NCI-H2029 (cell line): ENCODE results near the gene LYL1.

ENCODE experiments used
- DNase-seq: peaks from one replicate; lab custom pipeline; 2025; lab: John Stamatoyannopoulos, UW

The LYL1 gene

GRCh38 chr19:13104848-13105711, 2.4 kb upstream of the LYL1 start:
- no peak for DNase-seq

DNA sequence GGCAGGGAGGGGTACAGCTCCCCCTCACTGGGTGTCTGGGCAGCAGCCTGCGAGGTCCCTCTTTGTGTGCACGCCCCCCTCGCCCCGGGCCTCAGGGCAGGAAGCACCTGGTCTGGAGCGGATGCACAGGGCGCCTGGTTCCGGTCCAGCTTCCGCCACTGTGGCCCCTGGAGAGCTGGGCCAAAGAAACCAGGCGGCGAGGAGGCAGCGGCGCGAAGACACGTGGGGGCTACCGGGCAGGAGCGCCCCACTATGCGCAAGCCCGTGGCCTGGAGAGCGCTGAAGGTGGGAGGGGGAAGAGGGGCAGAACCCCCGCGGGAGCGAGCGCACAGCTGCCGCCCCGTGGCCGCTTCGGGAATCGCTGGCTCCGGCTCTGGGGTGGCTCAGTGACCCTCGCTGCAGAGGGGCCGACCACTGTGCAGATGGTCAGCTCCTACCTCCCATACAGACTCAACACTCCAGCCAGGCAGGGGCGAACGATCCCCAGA, 1.7 kb upstream of the LYL1 start:
- DNase-seq, result no peak

DNA sequence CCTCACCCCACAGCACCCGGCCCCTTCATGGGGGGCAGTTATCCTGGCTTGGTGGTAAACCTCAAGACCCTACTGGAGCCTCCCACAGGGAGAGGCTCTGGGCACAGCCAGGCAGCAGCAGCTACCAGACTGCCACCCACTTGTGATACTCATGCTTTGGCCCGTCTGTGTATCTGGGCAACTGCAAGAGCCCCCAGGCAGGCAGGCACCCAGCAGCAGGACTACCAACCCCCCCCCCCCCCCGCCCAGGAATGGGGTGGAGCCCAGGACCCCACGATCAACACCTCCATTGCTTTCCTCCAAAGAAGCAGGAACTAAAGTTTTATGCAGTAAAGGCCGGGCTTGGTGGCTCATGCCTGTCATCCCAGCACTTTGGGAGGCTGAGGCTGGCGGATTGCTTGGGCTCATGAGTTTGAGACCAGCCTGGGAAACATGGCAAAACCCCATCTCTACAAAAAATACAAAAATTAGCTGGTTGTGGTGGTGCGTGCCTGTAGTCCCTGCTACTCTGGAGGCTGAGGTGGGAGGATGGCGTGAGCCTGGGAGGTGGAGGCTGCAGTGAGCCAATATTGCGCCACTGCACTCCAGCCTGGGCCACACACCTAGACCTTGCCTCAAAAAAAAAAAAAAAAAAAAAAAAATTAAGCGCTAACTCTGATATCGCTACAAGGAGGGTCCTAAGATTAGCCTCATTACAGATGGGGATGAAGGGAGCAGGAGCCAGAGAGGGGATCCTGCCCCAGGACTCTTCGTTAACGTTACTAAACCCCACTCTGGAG, 1.1 kb upstream of the LYL1 start:
- no peak for DNase-seq

GRCh38 chr19:13102416-13102665, 317 bp downstream of the LYL1 start:
- no peak for DNase-seq

GRCh38 chr19:13101590-13102415, 855 bp downstream of the LYL1 start:
- no peak for DNase-seq

GRCh38 chr19:13100841-13101589, 1.6 kb downstream of the LYL1 start:
- no peak for DNase-seq

GRCh38 chr19:13100031-13100588, 2.5 kb downstream of the LYL1 start:
- no peak for DNase-seq

DNA sequence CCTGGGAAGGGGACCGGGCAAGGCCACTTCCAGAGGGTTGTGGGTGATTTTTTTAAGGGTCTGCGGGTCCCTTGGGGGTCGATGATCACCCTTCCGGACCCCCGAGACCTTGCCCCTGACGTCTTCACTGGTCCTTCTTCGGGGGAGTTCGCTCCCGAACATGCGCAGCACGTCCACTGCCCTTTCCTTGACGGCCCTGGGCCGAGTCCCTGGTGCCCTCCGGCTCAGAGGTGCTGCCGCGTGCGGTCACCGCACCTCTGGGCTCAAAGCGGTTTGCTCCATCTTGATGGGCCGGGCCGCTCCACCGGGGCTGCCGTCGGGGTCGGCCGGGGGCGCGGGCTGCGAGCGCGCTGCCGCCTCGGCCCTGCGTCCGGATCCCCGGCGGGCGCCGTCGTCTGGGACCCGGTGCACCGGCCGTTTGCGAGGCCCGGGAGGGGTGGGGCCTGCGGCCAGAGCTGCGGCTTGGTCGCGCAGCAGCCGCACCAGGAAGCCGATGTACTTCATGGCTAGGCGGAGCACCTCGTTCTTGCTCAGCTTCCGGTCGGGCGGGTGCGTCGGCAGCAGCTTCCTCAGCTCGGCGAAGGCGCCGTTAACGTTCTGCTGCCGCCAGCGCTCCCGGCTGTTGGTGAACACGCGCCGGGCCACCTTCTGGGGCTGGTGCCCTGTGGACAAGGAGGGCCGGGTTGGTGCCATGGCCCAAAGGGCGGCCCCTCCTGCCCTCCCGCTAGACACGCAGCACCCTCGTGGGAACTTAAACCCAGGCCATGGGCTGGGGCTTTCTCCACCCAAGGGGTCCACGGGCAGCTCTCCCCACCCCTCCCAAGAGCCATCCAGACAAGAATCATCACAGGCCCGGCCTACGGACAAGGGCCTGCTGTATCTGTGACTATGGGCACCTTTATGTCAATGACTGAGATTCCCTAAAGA, 3.3 kb downstream of the LYL1 start:
- peak; percentile 66 for DNase-seq

- DNase-seq, result no peak
Measured at GRCh38 chr19:13098277-13099072, 4.2 kb downstream of the LYL1 start.

DNA sequence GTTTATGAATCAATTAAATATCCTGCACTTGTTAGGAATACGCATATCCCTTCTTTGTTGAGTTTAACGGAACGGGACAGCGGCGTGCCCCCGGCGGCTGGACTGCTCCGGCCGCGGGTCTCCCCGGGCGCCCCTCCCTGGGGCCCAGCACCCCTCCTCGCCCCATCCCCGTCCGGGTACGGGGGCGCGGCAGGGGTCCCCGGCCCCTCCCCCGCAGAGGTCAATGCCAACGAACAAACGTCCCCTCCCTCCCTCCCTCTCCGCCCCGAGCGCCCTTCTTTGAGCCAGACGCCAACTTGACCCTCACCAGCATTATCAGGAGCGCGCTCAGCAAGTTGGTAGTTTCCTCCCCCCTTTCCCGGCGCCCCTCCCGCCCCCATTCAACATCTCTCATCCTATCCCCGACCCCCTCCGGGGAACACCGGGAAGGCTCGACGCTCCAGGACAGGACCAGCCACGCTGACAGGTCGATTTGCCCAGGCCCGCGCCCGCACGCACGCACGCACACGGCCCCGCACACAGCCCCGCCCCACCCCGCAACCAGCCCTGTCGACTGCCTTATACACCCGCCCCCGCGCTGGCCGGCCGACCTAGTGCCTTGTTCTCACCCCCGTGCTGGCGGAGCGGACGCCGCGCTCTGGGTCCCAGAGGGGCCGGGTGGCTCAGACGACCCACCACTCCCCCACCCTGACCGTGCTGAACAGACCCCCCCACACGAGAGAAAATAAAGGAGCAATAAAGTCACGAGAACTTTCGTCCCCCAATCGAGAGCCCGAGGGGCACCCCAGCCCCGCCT, 5.0 kb downstream of the LYL1 start:
- no peak for DNase-seq

DNA sequence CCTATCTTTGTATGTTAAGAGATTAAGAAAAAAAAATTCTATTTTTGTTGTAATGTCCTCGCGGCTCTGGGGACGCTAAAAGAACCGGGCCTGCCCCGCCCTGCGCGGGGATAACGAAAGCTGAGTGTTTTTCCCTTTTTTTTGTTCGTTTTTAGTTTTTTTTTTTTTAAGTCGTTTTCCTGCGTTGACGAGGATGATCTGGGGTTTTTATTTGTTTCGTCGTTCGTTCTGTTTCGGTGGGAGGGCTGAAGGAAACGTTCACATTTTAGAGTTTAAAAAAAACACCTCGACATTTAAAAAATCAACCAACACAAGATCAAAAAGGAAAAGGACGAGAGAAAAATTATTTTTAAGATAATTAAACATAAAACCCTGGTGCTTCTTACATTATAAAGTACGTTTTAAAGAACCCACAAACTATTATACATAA, 5.6 kb downstream of the LYL1 start:
- no peak for DNase-seq

DNA sequence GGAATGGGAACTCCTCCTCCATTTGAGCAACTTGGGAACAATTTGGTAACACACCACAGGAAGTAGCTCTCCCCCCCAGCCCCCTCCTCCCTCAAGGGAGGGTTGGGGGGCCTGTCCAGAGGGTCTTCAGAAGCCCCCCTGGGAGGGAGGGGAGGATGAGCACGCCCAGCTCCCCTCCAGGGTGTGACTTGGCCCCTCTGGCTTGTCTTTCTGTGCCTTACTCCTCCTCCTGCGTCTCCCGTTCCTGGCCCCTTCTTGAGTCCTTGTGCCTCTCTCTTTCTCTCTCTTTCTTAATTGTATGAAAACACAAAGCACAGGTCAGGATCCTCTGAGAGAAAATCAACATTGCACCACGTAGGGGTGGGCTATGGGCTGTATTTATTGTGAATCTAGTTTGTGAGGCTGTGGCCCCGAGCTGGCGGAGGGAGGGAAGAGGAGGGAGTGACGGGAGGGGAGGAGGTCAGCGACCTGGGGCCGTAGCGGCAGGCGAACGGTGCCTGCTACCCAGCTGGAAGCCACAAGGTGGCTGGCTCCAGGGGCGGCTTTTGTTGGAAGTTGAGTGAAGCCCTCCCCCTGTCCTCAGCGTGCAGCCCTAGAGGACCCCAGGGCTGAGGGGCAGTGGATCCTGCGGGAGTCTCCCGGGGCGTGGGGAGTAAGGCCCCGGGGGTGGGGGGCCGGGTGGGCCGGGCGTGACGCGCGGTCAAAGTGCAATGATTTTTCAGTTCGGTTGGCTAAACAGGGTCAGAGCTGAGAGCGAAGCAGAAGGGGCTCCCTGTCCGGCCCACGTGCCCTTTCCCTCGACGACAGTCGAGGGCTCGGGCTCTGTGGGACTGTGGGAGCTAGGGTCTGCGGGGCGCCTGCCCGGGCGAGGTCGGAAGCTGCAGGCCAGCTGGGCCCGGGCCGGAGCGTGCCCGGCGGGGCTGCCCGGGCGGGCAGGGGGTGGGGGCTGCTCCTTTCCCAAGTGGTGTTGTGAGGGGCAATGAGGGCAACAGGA, 6.4 kb downstream of the LYL1 start:
- no peak for DNase-seq

- no peak for DNase-seq
Measured at GRCh38 chr19:13095393-13095784, 7.3 kb downstream of the LYL1 start.

DNA sequence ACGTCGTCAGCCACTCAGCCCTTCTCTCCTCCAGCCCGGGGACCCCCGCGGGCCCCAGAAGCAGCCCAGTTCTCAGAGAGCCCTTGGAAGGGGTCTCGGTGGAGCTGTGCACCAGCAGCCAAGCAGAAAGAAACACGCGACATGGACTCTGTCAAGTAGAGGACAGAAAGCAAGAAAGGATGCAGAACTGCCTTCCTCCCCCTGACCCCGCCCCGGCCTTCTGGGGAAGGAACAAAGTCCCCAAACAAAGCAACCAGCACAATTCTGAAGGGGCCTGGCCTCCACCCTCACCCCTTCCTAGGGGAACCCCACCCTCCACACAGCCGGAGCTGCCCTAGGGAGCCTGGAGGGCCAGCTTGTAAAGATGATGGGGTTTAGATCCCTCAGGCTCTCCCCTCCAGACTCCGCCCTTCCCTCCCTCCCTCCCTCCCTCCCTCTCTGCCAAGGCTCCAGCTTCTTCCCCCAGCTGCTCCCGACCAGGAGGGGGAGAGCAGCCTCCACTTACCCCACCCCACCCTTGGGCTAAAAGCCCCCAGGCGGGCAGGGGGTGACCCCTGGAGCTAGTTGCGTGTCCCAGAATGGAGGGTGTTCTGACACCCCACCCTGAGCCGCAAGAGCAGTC, 7.8 kb downstream of the LYL1 start:
- no peak for DNase-seq

DNA sequence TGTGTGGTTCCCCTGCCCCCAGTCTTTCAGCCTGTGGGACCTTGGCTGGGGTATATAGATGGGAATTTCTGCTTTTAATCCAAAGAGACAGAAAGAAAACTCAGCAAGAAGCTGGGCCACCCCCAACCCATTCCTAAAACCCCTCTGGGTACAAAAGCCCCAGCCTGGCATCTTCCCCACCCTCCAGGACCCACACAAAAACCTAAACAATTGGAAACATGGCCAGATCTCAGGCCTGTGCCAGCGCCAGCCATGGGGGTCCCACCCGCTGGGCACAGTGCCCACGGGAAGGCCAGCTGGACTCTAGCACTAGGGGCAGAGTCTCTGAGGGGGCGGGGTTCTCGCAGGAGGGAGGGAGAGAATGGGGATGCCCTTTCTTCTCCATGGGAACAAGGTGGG, 8.6 kb downstream of the LYL1 start:
- no peak for DNase-seq

GRCh38 chr19:13093407-13094105, 9.1 kb downstream of the LYL1 start:
- DNase-seq, result peak; percentile 56
